Activated naive CD8-positive, alpha-beta T cell treated with anti-CD3 and anti-CD28 coated beads, Interleukin-2, amount 10 ng/mL, durations not matched to agents 7 days and 5 days (primary cell): ENCODE results near the gene ABL1. TPM values are rescaled to one million over a fixed set of nuclear protein-coding genes. Genes with fewer than 3 reads are reported as not detected.

Experiments used
- ATAC-seq: fragments of 150-1000 bp; cut with Tn5 transposase; one replicate; pipeline ENCODE4 v1.10.0; 2021; ENCODE audit warnings: low read depth, moderate library complexity
- POLR2A ChIA-PET: fragments of 350-600 bp; sonication (Branson Sonifier 250); formaldehyde crosslinking; loops from one replicate; lab custom pipeline; 2021; ENCODE audit warnings: antibody characterized with exemption; lab: Charles Lee
- DNase-seq: peaks from one replicate; pipeline ENCODE4 v3.0.0; 2021
- H3K27ac Mint-ChIP-seq: one replicate; pipeline ENCODE4 v1.8.0; 2022; ENCODE audit warnings: mild to moderate bottlenecking, mixed read lengths
- H3K27me3 Mint-ChIP-seq: one replicate; pipeline ENCODE4 v1.8.0; 2022; ENCODE audit warnings: mild to moderate bottlenecking, moderate library complexity, mixed read lengths
- H3K36me3 Mint-ChIP-seq: one replicate; pipeline ENCODE4 v1.8.0; 2021; ENCODE audit warnings: mild to moderate bottlenecking, mixed read lengths
- H3K4me1 Mint-ChIP-seq: one replicate; pipeline ENCODE4 v1.8.0; 2021; ENCODE audit warnings: mixed read lengths
- H3K4me3 Mint-ChIP-seq: one replicate; pipeline ENCODE4 v1.8.0; 2022; ENCODE audit warnings: mild to moderate bottlenecking, moderate library complexity, mixed read lengths
- H3K9me3 Mint-ChIP-seq: one replicate; pipeline ENCODE4 v1.8.0; 2021; ENCODE audit warnings: mixed read lengths
- total RNA-seq, 2 experiments: library from RNA; stranded (reverse); gene quantifications; one replicate each; pipeline ENCODE4 v1.2.3, GENCODE V29; 2021

The ABL1 gene
- total RNA-seq, 2 experiments from 2014 or later: 32.9 to 36.2 TPM

DNA sequence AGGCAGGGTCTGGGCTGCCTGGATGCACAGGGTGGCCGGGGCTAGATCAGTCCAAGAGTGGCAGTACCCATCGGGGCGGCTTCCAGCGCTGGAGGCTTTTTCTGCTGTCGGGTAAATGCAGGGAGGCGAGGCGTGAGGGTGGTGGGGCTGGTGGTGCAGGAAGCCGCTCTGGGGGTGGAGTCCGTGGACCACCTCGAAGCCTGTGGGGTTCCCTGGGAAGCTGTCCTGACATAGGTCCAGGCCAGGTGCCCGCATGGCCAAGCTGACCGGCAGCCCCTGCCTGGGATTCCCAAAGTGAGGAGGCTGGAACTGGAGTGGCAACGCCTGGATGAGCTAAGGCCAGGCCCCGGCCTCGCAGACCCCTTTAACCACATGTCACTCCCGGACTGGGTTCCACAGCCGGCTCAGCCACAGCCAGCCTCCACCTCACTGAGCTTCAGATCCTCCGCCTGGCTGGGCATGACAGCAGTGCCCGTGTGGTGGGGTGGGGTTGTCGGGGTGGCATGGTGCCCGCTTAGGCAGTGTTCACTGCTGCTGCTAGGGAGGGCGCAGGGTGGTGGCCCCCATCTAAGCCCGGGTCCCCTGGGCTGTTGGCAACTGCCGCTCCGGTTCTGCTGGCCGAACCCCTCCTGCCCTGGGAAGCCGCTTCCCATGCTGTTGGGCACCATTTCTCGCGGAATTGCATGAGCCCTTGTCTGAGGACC is 62.9 kb downstream of the ABL1 start:
- ATAC-seq: no peak
- H3K27ac Mint-ChIP-seq: no peak overlapping the region
- H3K9me3 Mint-ChIP-seq: no peaks in the 10 kb centered on the region
- no peaks in the 10 kb centered on the region for H3K4me1 Mint-ChIP-seq
- H3K27me3 Mint-ChIP-seq: no peaks in the 10 kb centered on the region
- no peaks in the 10 kb centered on the region for H3K36me3 Mint-ChIP-seq
- no peak overlapping the region for H3K4me3 Mint-ChIP-seq
- POLR2A ChIA-PET: no interaction called here
- DNase-seq: no peak

DNA sequence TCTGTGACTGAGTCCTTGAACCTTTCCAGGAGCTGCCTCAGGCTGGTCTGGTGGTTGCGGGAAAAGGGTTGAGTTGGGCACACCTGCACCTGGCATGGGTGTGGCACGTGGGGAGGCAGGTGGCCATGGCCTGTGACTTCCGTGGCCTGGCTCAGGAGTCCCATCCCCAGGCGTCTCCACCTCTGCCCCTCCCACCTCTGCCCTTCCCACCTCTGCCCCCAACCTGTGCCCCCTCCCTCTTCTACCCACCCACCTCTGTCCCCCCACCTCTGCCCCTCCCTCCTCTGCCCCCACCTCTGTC is 63.4 kb downstream of the ABL1 start:
- Mint-ChIP-seq H3K27me3 (no peaks in the 10 kb centered on the region), H3K36me3 (no peaks in the 10 kb centered on the region), H3K27ac (no peak overlapping the region), H3K9me3 (no peaks in the 10 kb centered on the region), H3K4me1 (no peaks in the 10 kb centered on the region), H3K4me3 (no peak overlapping the region)
- DNase-seq: no peak
- no peak for ATAC-seq
- POLR2A ChIA-PET: no interaction called here

DNA sequence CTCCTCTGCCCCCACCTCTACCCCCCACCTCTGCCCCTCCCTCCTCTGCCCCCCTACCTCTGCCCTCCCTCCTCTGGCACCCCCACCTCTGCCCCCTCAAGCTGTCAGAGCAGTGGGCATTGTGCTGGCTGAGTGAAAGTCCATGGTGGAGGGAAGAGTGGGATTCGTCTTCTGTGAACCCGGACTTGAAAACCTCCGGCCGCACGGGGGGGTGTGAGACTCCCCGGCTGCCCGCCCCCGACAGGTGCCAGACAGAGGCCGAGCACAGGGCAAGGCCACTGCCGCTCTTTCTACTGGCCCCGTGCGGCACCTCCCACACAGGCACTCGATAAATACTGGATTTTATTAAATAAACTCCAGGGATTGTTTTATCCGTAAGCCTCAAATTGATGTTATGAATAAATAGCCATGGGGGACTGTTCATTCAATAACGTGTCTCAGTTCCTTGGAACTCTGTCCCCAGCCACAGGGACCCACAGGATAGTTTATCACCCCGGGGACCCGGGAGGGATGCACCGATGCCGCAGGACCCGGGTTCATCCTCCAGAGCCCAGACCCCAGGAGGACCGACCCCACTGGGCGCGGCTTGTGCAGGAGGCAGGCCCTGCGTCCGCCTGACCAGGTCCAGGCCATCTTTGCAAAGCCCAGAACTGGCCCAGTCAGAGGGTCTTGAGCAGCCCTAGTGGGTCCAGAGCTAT is 64.1 kb downstream of the ABL1 start:
- Mint-ChIP-seq H3K4me1 (no peaks in the 10 kb centered on the region), H3K27ac (no peak overlapping the region), H3K36me3 (no peaks in the 10 kb centered on the region), H3K27me3 (no peaks in the 10 kb centered on the region), H3K4me3 (no peak overlapping the region), H3K9me3 (no peaks in the 10 kb centered on the region)
- ATAC-seq: no peak
- POLR2A ChIA-PET: interaction anchor here (0.5 kb wide), 1 partner anchor 181 kb away, joined by 3 read pairs; no protein-coding TSS in a partner anchor
- DNase-seq: no peak

GRCh38 chr9:130900701-130901497 is 65.8 kb downstream of the ABL1 start:
- DNase-seq: no peak
- no peak overlapping the region for H3K4me3 Mint-ChIP-seq
- POLR2A ChIA-PET: no interaction called here
- H3K9me3 Mint-ChIP-seq: no peaks in the 10 kb centered on the region
- ATAC-seq: no peak
- no peaks in the 10 kb centered on the region for H3K27me3 Mint-ChIP-seq
- no peaks in the 10 kb centered on the region for H3K36me3 Mint-ChIP-seq
- H3K4me1 Mint-ChIP-seq: no peaks in the 10 kb centered on the region
- no peak overlapping the region for H3K27ac Mint-ChIP-seq

DNA sequence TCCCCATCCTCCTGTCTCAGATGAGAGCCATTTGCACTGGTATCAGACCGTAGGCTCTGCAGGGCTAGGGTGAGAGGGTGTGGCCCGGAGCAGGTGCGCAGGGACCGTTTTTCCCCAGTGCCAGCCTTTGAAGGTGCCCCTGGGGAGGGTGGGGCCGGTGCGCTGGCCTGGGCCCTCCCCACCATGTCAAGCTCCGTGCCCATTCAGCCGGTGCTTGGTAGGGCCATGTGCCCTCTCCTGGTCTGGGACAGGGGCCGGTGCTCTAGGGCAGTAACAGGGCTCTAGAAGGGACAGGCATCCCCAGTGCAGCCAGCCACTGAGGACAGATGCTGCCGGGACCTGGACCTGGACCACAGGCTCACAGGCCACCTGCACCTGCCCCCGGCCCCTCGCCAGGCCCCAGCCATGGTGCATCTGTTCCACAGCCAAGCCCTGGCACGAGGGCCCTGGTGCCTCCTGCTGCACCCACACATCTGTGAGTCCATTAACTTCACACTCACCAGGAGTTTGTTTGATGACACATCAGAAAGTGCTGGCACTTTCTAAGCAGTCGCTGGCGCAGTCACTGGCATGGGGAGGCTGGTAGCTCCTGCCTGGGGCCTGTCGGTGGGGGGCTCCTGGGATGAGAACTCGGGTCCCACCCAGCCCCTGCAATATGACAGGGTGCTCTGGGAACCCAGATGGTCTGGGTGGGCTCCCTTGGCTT is 66.6 kb downstream of the ABL1 start:
- H3K27me3 Mint-ChIP-seq: no peaks in the 10 kb centered on the region
- no peak overlapping the region for H3K4me3 Mint-ChIP-seq
- POLR2A ChIA-PET: no interaction called here
- no peaks in the 10 kb centered on the region for H3K9me3 Mint-ChIP-seq
- DNase-seq: no peak
- H3K4me1 Mint-ChIP-seq: no peaks in the 10 kb centered on the region
- no peak overlapping the region for H3K27ac Mint-ChIP-seq
- no peaks in the 10 kb centered on the region for H3K36me3 Mint-ChIP-seq
- no peak for ATAC-seq

GRCh38 chr9:130902204-130903185 is 67.4 kb downstream of the ABL1 start:
- POLR2A ChIA-PET: no interaction called here
- Mint-ChIP-seq H3K27ac (no peak overlapping the region), H3K36me3 (no peaks in the 10 kb centered on the region), H3K4me3 (no peak overlapping the region), H3K27me3 (no peaks in the 10 kb centered on the region), H3K4me1 (no peaks in the 10 kb centered on the region), H3K9me3 (no peaks in the 10 kb centered on the region)
- no peak for ATAC-seq
- DNase-seq: no peak

DNA sequence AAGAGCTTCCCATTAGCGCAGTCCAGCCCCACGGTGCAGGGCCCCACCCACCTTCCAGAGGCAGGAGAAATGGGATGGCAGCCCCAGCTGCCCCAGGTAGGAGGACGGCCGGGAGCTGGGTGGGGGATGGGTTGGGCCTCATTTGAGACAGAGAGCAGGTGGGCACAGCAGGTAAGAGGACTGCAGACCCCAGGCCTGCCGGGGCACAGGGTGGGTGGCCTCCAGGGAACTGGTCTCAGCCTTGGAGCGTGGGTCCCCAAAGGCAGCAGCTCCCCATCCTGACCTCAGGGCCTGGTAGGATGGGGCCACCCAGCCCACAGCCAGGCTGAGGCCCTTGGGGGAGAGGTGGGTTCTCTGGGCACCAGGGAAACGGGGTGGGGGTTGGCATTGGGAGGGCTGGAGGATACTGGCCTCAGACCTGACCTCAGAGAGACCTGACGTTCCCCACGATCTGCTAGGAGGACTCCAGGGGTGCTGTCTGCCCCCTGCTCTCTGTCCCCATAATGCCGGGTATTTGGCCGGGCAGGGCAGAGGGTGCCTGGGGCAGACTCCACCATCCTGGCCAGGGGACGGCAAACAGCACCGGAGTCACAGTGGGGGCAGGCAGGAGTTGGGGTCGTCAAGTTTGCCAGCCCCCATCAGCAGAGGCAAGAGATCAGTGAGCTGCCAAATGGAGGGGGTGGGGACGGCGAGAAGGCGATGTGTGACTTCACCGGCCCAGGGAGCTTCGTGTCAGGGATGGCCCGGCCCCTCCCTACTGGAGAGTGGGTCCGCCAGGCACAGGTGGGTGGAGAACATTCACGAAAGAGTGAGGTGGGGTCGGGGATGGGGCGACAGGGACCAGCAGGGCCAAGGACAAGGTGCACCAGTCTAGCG is 68.4 kb downstream of the ABL1 start:
- DNase-seq (no peak), ATAC-seq (no peak)
- no peak overlapping the region for H3K27ac Mint-ChIP-seq
- no peaks in the 10 kb centered on the region for H3K9me3 Mint-ChIP-seq
- H3K36me3 Mint-ChIP-seq: no peaks in the 10 kb centered on the region
- peaks cover 2% of the 10 kb centered on the region for H3K27me3 Mint-ChIP-seq
- POLR2A ChIA-PET: no interaction called here
- H3K4me1 Mint-ChIP-seq: no peaks in the 10 kb centered on the region
- H3K4me3 Mint-ChIP-seq: no peak overlapping the region

DNA sequence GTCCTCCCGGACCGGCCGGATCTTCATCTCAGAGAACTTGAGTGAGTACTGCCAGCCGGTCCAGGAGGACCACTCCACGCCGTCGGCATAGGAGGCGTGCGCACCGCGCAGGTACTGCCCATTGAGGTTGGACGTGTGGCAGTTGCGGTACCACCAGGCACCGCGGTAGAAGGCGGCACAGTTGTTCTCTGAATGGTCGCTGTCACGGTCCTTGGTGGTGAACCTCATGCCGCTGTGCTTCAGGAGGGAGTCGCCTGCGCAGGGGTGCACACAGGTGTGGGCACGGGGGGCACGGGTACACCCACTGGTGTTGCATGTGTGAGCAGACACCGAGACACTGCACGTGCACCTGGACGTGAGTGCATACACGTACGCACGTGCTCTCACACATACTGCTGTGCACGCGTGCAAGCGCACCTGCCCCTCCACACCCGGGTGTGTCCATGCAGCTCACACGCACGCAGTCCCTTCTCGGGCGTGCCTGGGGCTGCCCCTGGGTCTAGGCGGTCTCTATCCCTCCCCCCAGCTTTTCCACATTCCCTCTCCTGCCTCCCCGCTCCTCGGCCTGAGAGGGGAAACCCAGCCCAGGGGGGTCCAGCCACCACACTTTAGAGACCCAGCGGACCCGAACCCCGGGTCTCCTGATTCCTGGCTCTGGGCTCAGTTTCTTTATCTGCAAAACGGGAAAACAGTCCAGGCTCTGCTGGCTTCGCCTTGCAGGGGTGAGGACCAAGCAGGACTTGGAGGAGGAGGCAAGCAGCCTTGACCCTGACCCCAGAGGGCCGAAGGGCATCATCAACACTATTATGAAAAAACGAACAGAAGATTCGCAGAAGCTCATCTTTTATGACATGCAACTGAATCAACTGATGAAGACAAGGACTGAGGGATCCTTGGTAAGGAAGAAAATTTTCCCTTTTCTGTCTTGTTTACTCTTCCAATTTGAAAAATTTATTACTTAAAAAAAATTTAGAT is 69.3 kb downstream of the ABL1 start:
- DNase-seq (no peak), ATAC-seq (no peak)
- no peaks in the 10 kb centered on the region for H3K4me1 Mint-ChIP-seq
- POLR2A ChIA-PET: no interaction called here
- no peaks in the 10 kb centered on the region for H3K36me3 Mint-ChIP-seq
- H3K27me3 Mint-ChIP-seq: peaks cover 2% of the 10 kb centered on the region
- H3K27ac Mint-ChIP-seq: no peak overlapping the region
- no peak overlapping the region for H3K4me3 Mint-ChIP-seq
- H3K9me3 Mint-ChIP-seq: no peaks in the 10 kb centered on the region

GRCh38 chr9:130905125-130905901 is 70.3 kb downstream of the ABL1 start:
- Mint-ChIP-seq H3K36me3 (no peaks in the 10 kb centered on the region), H3K4me1 (no peaks in the 10 kb centered on the region), H3K27me3 (peaks cover 2% of the 10 kb centered on the region), H3K9me3 (no peaks in the 10 kb centered on the region), H3K27ac (no peak overlapping the region), H3K4me3 (no peak overlapping the region)
- DNase-seq (no peak), ATAC-seq (no peak)
- POLR2A ChIA-PET: no interaction called here

DNA sequence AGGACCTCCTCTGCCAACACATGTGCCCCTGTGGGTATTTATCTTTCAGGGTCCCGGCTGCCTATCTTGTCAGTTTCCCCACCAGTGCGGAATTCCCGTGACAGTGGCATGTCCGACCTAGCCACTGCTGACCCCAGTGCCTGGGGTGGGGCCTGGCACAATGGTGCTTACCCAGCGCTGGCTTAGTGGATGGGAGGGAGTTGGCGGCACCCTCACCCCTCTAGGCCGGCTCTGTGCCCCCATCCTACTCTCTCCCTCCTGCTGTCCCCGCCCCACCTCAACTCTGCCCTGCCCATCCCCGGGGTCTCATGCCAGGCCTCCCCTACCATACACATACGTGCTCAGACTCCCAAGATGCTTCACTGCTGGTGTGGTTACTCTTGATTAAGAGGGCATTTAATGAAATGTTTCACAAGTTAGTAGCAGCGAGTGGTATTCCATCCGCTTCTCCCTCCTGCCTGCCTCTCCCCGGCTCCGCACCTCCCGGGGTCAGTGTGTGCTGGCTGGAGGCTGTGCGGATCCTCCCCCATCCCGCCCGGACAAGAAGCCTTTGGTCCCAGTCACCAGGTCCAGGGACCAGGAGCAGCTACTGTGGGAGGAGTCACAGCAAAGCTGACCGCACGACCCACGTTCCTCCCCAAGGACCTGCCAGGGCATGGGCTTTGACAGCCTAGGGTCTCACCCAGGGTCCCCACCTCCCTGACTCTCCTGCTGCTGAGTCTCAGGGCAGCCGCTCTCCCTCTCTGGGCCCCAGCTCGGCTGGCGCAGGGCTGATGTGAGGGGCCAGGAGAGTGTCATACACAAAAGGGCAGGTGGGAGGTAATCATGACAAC is 71.1 kb downstream of the ABL1 start:
- no peak overlapping the region for H3K4me3 Mint-ChIP-seq
- no peaks in the 10 kb centered on the region for H3K36me3 Mint-ChIP-seq
- peaks cover 4% of the 10 kb centered on the region for H3K27me3 Mint-ChIP-seq
- ATAC-seq (no peak), DNase-seq (no peak)
- no peak overlapping the region for H3K27ac Mint-ChIP-seq
- POLR2A ChIA-PET: no interaction called here
- peaks cover 1% of the 10 kb centered on the region for H3K4me1 Mint-ChIP-seq
- H3K9me3 Mint-ChIP-seq: no peaks in the 10 kb centered on the region
